CD8-positive, alpha-beta memory T cell (primary cell): Measurements from ENCODE around the gene PDGFD. TPM values are rescaled to one million over a fixed set of nuclear protein-coding genes. Genes with fewer than 3 reads are reported as not detected.

ENCODE experiments used
- CTCF ChIA-PET: fragments of 350-600 bp; sonication (Branson Sonifier 250); formaldehyde crosslinking; loops from one replicate; lab custom pipeline; 2021; ENCODE audit warnings: antibody characterized with exemption; lab: Charles Lee
- POLR2A ChIA-PET: fragments of 350-600 bp; sonication (Branson Sonifier 250); formaldehyde crosslinking; loops from one replicate; lab custom pipeline; 2021; ENCODE audit warnings: antibody characterized with exemption; lab: Charles Lee
- DNase-seq, 5 donors: peaks; one replicate each; pipeline versions ENCODE4 v3.0.0 to v3.0.0-alpha.2; 2020 to 2022; ENCODE audit warnings: mixed read lengths in 1 of 5
- H3K27ac ChIP-seq: one replicate; pipeline ENCODE4 v1.7.0; 2013; ENCODE audit warnings: low read depth, mild to moderate bottlenecking, low read length, moderate library complexity
- H3K27me3 ChIP-seq: 2 replicates; pipeline ENCODE4 v1.7.0; 2013; ENCODE audit warnings: low read length, mild to moderate bottlenecking; ENCODE audit not compliant: insufficient read depth, poor library complexity, severe bottlenecking
- H3K36me3 ChIP-seq: 2 replicates; pipeline ENCODE4 v1.7.0; 2013; ENCODE audit warnings: mild to moderate bottlenecking, low read length, moderate library complexity; ENCODE audit not compliant: insufficient read depth
- H3K4me1 ChIP-seq: 2 replicates; pipeline ENCODE4 v1.7.0; 2013; ENCODE audit warnings: mild to moderate bottlenecking, low read length, moderate library complexity; ENCODE audit not compliant: insufficient read depth
- H3K4me3 ChIP-seq: 2 replicates; pipeline ENCODE4 v1.7.0; 2013; ENCODE audit warnings: mild to moderate bottlenecking, low read length
- H3K9me3 ChIP-seq: 2 replicates; pipeline ENCODE4 v1.7.0; 2013; ENCODE audit warnings: mild to moderate bottlenecking, low read length
- H3K27ac Mint-ChIP-seq, 8 donors: one replicate each; pipeline ENCODE4 v1.8.0; 2020 to 2021; ENCODE audit warnings: mixed read lengths in 8 of 8, mild to moderate bottlenecking in 6 of 8, inconsistent platforms in 3 of 8, moderate library complexity in 3 of 8
- H3K27me3 Mint-ChIP-seq, 2 donors: one replicate each; pipeline ENCODE4 v1.8.0; 2020 to 2021; ENCODE audit warnings: mixed read lengths in 2 of 2, mild to moderate bottlenecking in 1 of 2, moderate library complexity in 1 of 2
- H3K36me3 Mint-ChIP-seq, 3 donors: one replicate each; pipeline ENCODE4 v1.8.0; 2020 to 2021; ENCODE audit warnings: mixed read lengths in 3 of 3, inconsistent platforms in 1 of 3, mild to moderate bottlenecking in 1 of 3
- H3K4me1 Mint-ChIP-seq, 3 donors: one replicate each; pipeline ENCODE4 v1.8.0; 2020 to 2021; ENCODE audit warnings: mixed read lengths in 3 of 3, inconsistent platforms in 1 of 3, mild to moderate bottlenecking in 1 of 3
- H3K4me3 Mint-ChIP-seq, 7 donors: one replicate each; pipeline ENCODE4 v1.8.0; 2020 to 2021; ENCODE audit warnings: mixed read lengths in 7 of 7, mild to moderate bottlenecking in 6 of 7, moderate library complexity in 4 of 7, inconsistent platforms in 2 of 7
- H3K9me3 Mint-ChIP-seq, 5 donors: one replicate each; pipeline ENCODE4 v1.8.0; 2020 to 2022; ENCODE audit warnings: mixed read lengths in 5 of 5, mild to moderate bottlenecking in 3 of 5, moderate library complexity in 2 of 5, inconsistent platforms in 1 of 5
- polyA plus RNA-seq: library from polyadenylated mRNA; unstranded; fragments of 300-500 nt; fragmentation: Illumina TruSeq; gene quantifications from one replicate; pipeline ENCODE4 v1.2.3, GENCODE V29; 2021
- total RNA-seq, 2 experiments: library from RNA; stranded (reverse); gene quantifications; one replicate each; pipeline ENCODE4 v1.2.3, GENCODE V29; 2021

Gene PDGFD
- total and polyA plus RNA-seq, 3 experiments from 2014 or later, result 0.15 to 8.1 (median 0.29) TPM

DNA sequence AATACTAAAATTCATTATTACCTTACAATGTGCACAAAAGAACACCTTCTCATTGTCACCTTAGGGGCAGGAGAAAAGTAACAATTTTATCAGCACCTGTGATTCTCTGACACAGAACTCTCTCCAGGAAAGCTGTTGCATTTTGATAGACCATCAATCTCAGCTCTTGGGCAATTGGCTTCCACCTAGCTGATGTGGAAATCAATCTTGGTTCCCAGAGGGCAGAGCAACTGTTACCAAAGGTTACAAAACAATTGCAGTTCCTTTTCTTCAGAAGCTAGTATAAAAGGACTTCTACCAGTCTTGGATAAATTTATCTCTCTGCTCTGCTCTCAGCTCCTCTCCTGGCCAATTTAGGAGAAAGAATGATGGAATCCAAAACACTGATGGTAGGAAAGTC, 285.3 kb downstream of the PDGFD start:
- Mint-ChIP-seq H3K9me3 (peaks cover 0 to 2% (median 0%) of the 10 kb centered on the region in 5 donors), H3K36me3 (no peaks in the 10 kb centered on the region), H3K4me3 (no peak overlapping the region), H3K27me3 (no peaks in the 10 kb centered on the region), H3K27ac (no peak overlapping the region), H3K4me1 (peaks cover 0 to 2% (median 0%) of the 10 kb centered on the region in 3 donors)
- Histone ChIP-seq H3K4me1 (no peaks in the 10 kb centered on the region), H3K36me3 (no peaks in the 10 kb centered on the region), H3K27me3 (no peaks in the 10 kb centered on the region), H3K4me3 (no peak overlapping the region), H3K9me3 (no peaks in the 10 kb centered on the region), H3K27ac (no peak overlapping the region)
- DNase-seq, result no peak
- CTCF ChIA-PET, result no interaction called here
- POLR2A ChIA-PET, result no interaction called here

DNA sequence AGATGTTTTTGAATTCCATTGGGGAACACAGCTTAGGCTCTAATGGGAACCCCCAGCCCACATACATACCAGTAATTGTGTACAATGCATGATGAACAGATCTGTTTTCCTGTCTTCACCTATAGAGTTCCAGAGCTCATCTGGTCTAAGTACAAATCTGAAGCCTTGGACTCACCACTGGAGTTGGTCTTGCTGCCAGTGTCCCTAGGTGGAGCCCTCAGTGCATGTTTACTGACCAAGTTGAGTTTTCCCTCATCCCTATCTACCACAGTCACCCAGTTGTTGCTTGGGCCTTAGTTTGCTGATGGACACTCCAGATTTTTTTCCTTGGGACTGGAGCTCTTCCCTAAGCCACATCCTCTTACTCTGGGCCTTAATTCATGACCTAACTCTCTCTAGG, 286.7 kb downstream of the PDGFD start:
- ChIA-PET POLR2A (no interaction called here), CTCF (no interaction called here)
- no peaks in the 10 kb centered on the region for H3K9me3 ChIP-seq
- no peak overlapping the region for H3K4me3 ChIP-seq
- DNase-seq, result no peak
- H3K27ac Mint-ChIP-seq, result no peak overlapping the region
- H3K4me1 Mint-ChIP-seq, result peaks cover 0 to 2% (median 0%) of the 10 kb centered on the region in 3 donors
- no peaks in the 10 kb centered on the region for H3K27me3 ChIP-seq
- H3K27me3 Mint-ChIP-seq, result no peaks in the 10 kb centered on the region
- H3K4me3 Mint-ChIP-seq, result no peak overlapping the region
- H3K4me1 ChIP-seq, result no peaks in the 10 kb centered on the region
- H3K36me3 Mint-ChIP-seq, result no peaks in the 10 kb centered on the region
- no peak overlapping the region for H3K27ac ChIP-seq
- H3K36me3 ChIP-seq, result no peaks in the 10 kb centered on the region
- H3K9me3 Mint-ChIP-seq, result peaks cover 0 to 2% (median 0%) of the 10 kb centered on the region in 5 donors

DNA sequence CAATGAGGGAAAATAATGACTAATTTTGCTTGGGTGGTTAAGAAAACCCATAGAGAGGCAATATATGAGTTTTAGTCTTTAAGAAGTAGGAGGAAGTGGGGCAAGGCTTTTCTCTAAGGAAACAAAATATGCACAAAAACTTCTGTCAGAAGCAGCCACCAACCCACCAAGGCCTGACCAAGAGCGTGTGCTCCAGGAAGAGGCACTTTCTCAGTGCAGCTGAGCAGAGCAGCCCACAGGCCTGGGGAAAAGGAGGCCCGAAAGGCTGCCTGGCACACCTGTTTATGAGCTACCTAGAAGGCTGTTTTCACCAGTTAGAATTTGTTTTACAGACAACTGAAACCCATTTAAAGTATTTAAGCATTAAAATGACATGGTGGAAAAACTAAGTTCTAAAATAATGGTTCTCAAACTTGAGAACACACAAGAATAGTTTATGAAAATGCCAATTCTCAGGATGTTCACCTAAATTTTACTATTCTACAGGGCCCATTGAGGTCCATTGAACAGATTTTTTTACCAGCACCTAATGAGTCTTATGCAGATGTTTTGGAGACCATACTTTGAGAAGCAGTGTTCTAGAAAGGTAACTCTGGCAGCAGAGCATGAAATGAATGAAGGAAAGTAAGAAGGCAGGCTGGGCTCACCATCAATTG, 288.0 kb downstream of the PDGFD start:
- H3K36me3 ChIP-seq, result no peaks in the 10 kb centered on the region
- no peaks in the 10 kb centered on the region for H3K9me3 ChIP-seq
- H3K4me3 ChIP-seq, result no peak overlapping the region
- Mint-ChIP-seq H3K36me3 (no peaks in the 10 kb centered on the region), H3K4me3 (peak overlapping the region in 1 of 7 donors; percentile 64), H3K27me3 (no peaks in the 10 kb centered on the region), H3K9me3 (peaks cover 0 to 2% (median 0%) of the 10 kb centered on the region in 5 donors), H3K27ac (peak overlapping the region in 3 of 8 donors; percentile 21 to 33 (median 32)), H3K4me1 (peaks cover 0 to 4% (median 2%) of the 10 kb centered on the region in 3 donors)
- CTCF ChIA-PET, result no interaction called here
- POLR2A ChIA-PET, result no interaction called here
- no peak overlapping the region for H3K27ac ChIP-seq
- DNase-seq, result no peak
- no peaks in the 10 kb centered on the region for H3K4me1 ChIP-seq
- H3K27me3 ChIP-seq, result no peaks in the 10 kb centered on the region

- Histone ChIP-seq H3K36me3 (no peaks in the 10 kb centered on the region), H3K27me3 (no peaks in the 10 kb centered on the region), H3K27ac (no peak overlapping the region), H3K9me3 (no peaks in the 10 kb centered on the region), H3K4me1 (no peaks in the 10 kb centered on the region), H3K4me3 (no peak overlapping the region)
- ChIA-PET POLR2A (no interaction called here), CTCF (no interaction called here)
- Mint-ChIP-seq H3K9me3 (peaks cover 0 to 2% (median 0%) of the 10 kb centered on the region in 5 donors), H3K4me3 (no peak overlapping the region), H3K4me1 (peaks cover 0 to 4% (median 3%) of the 10 kb centered on the region in 3 donors), H3K27me3 (peaks cover 0 to 3% of the 10 kb centered on the region in 2 donors), H3K27ac (no peak overlapping the region), H3K36me3 (no peaks in the 10 kb centered on the region)
- no peak for DNase-seq
Observed at GRCh38 chr11:103872748-103873147, 291.2 kb downstream of the PDGFD start.

DNA sequence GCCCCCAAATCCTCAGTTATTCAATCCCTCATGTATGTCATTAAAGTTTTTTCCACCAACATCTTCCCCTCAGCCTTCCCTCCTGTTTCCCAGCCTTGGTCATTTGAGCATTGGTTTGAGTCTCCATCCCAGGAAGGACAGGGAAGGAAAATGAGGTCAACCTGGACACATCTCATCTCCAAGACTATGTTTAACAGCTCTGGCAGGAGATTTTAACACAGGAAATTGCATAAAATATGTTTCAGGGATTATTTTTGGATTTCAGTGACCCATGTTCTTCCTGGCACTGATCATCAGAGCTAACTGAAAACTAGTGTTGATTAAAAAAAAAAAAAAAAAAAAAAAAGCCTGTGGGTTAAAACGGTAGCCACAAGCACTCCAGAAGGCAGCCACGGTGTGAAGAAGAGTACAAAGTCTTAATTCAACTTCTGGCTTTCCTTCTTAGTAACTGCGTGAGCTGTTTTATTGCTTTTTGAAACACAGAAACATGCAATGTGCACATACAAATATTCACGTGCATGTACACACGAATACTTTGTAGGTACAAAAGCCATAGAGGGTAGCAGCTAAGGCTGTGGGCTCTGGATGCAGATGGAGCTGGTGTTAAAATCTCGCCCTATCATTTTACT, 291.9 kb downstream of the PDGFD start:
- H3K36me3 ChIP-seq, result no peaks in the 10 kb centered on the region
- no peak overlapping the region for H3K27ac ChIP-seq
- H3K9me3 Mint-ChIP-seq, result peaks cover 0 to 2% (median 0%) of the 10 kb centered on the region in 5 donors
- no peak overlapping the region for H3K27ac Mint-ChIP-seq
- ChIA-PET CTCF (no interaction called here), POLR2A (no interaction called here)
- no peak overlapping the region for H3K4me3 Mint-ChIP-seq
- H3K4me1 ChIP-seq, result no peaks in the 10 kb centered on the region
- H3K27me3 Mint-ChIP-seq, result peaks cover 0 to 3% of the 10 kb centered on the region in 2 donors
- no peaks in the 10 kb centered on the region for H3K27me3 ChIP-seq
- H3K9me3 ChIP-seq, result no peaks in the 10 kb centered on the region
- H3K4me1 Mint-ChIP-seq, result peaks cover 0 to 4% (median 3%) of the 10 kb centered on the region in 3 donors
- no peak for DNase-seq
- H3K36me3 Mint-ChIP-seq, result no peaks in the 10 kb centered on the region
- no peak overlapping the region for H3K4me3 ChIP-seq

DNA sequence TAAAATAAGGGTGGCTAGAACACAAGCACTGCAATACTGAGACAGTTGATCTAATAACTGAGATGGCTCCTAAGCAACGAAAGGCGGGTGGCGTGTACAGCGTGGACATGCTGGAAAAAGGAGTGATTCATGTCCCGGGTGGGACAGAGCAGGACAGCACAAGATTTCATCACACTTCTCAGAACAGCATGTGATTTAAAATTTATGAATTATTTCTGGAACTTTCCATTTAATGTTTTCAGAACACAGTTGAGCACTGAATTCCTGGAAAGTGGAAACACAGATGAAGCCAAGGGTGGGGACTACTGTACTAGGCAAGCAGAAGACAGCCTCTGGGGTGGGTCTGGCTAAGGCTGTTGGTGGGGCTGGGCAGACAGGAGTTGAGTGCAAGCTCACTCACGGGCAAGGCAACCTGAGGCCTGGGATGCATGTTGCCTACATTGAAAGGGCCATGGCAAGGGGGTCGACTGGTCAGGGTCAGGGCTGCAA, 293.1 kb downstream of the PDGFD start:
- Histone ChIP-seq H3K4me1 (no peaks in the 10 kb centered on the region), H3K27me3 (no peaks in the 10 kb centered on the region), H3K9me3 (no peaks in the 10 kb centered on the region), H3K4me3 (no peak overlapping the region), H3K27ac (no peak overlapping the region), H3K36me3 (no peaks in the 10 kb centered on the region)
- ChIA-PET CTCF (no interaction called here), POLR2A (no interaction called here)
- Mint-ChIP-seq H3K4me1 (peaks cover 0 to 4% (median 1%) of the 10 kb centered on the region in 3 donors), H3K36me3 (no peaks in the 10 kb centered on the region), H3K27me3 (peaks cover 0 to 3% of the 10 kb centered on the region in 2 donors), H3K4me3 (no peak overlapping the region), H3K27ac (peak overlapping the region in 1 of 8 donors; percentile 0), H3K9me3 (no peaks in the 10 kb centered on the region)
- DNase-seq, result no peak

DNA sequence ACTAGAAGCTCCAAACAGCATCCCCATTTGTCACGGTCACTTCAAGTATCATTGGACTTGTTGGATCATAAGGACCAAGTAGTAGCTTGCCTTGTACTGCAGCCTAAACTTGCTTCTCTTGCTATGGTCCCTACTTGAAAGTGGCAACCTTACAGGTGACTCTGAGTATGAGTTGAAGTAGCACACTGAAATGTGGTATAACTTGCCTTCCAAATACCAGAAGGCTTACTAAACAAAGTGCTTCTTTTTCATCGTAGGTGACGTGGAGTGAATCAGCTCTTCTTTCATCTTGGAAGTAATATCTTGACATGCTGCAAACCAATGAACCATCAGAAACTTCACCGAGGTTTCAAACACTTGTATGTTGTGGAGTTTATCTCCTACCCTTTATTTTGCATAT, 296.5 kb downstream of the PDGFD start:
- peaks cover 0 to 2% (median 0%) of the 10 kb centered on the region in 5 donors for H3K9me3 Mint-ChIP-seq
- Histone ChIP-seq H3K36me3 (no peaks in the 10 kb centered on the region), H3K9me3 (no peaks in the 10 kb centered on the region), H3K4me3 (no peak overlapping the region), H3K27ac (no peak overlapping the region), H3K4me1 (no peaks in the 10 kb centered on the region), H3K27me3 (no peaks in the 10 kb centered on the region)
- H3K4me1 Mint-ChIP-seq, result peaks cover 0 to 4% (median 1%) of the 10 kb centered on the region in 3 donors
- POLR2A ChIA-PET, result no interaction called here
- H3K27me3 Mint-ChIP-seq, result peaks cover 0 to 3% of the 10 kb centered on the region in 2 donors
- no peak for DNase-seq
- H3K4me3 Mint-ChIP-seq, result no peak overlapping the region
- no peaks in the 10 kb centered on the region for H3K36me3 Mint-ChIP-seq
- CTCF ChIA-PET, result interaction anchor here (1.5 kb wide), 1 partner anchor 12 kb away, joined by 3 read pairs; no protein-coding TSS in a partner anchor
- H3K27ac Mint-ChIP-seq, result no peak overlapping the region

DNA sequence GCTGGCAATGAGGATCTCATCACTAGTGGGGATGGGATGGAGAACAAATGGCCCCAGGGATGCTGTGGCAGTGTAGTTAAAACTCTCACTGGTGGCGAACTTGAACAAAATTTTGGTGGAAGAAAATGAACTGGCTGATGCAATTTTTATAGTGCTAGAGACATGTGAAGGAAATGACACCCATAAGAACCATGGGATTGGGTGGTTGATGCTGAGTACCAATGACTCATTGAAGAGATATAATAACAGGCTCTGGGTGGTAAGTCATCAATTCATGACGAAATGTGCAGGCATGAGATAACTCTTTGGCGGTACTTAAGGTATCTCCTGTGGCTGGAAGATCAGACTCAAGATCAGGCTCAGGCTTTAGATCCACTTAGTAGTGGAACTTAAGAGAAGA, 300.4 kb downstream of the PDGFD start:
- Mint-ChIP-seq H3K27me3 (peaks cover 0 to 2% of the 10 kb centered on the region in 2 donors), H3K4me3 (no peak overlapping the region), H3K36me3 (no peaks in the 10 kb centered on the region), H3K9me3 (peaks cover 0 to 2% (median 0%) of the 10 kb centered on the region in 5 donors), H3K27ac (no peak overlapping the region), H3K4me1 (no peaks in the 10 kb centered on the region)
- no peak overlapping the region for H3K4me3 ChIP-seq
- no peaks in the 10 kb centered on the region for H3K36me3 ChIP-seq
- no peaks in the 10 kb centered on the region for H3K9me3 ChIP-seq
- no peaks in the 10 kb centered on the region for H3K4me1 ChIP-seq
- ChIA-PET POLR2A (no interaction called here), CTCF (no interaction called here)
- no peak overlapping the region for H3K27ac ChIP-seq
- DNase-seq, result no peak
- H3K27me3 ChIP-seq, result no peaks in the 10 kb centered on the region
